22Rv1 (cell line): ENCODE results near the gene SLC7A11.

Source experiments
- H3K27ac ChIP-seq: fragments of 450-650 bp; 2 replicates; pipeline ENCODE4 v1.5.1; 2017
- ZFX ChIP-seq: fragments of 450-650 bp; IDR thresholded peaks from 2 replicates; pipeline ENCODE4 v1.6.1; 2017; ENCODE audit warnings: antibody characterized with exemption, borderline replicate concordance
- TF ChIP-seq, protein P1 (sequence below): fragments of 450-650 bp; IDR thresholded peaks from 2 replicates; pipeline ENCODE4 v1.5.1; 2017; ENCODE audit warnings: mild to moderate bottlenecking

Gene SLC7A11

DNA sequence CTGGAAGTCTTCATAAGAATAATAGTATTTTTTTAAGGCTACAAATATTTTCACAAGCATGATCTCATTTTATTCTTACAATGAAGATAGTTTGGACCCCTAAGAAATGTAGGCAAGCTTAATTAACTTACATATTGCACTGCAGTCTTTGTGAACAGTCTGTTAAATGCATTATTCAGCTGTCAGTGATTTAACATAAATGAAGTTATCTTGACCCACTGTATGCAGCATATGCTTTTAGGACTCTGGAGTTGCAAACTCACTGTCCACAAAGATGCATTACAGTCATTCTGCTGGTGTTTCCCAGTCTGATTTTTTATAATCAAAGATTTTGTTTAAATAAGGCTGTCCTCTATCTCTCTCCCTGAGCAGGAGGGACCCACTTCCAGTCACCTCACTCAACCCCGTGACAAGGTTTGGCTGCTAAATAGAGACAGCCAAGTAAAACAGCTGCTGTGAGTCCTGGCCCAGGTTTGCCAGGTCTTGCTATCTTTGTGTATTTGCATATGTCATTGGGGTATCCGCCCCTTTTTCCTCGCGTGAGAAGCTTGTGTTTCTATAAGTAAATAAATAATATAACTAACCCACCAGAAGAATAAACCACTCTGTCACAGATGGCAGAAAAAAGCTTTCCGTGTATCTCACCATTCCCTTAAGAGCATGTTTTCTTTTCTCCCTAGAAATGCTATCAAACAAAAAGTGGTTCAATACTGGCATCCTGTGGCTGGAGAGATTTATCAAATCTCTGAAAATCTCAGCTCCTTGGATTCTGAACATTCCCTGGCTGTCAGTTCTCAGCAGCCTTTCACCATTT is 67.0 kb downstream of the SLC7A11 start:
- TF ChIP-seq ZFX, result no peak
- TF ChIP-seq, protein P1, sequence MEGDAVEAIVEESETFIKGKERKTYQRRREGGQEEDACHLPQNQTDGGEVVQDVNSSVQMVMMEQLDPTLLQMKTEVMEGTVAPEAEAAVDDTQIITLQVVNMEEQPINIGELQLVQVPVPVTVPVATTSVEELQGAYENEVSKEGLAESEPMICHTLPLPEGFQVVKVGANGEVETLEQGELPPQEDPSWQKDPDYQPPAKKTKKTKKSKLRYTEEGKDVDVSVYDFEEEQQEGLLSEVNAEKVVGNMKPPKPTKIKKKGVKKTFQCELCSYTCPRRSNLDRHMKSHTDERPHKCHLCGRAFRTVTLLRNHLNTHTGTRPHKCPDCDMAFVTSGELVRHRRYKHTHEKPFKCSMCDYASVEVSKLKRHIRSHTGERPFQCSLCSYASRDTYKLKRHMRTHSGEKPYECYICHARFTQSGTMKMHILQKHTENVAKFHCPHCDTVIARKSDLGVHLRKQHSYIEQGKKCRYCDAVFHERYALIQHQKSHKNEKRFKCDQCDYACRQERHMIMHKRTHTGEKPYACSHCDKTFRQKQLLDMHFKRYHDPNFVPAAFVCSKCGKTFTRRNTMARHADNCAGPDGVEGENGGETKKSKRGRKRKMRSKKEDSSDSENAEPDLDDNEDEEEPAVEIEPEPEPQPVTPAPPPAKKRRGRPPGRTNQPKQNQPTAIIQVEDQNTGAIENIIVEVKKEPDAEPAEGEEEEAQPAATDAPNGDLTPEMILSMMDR, result no peak
- no peak overlapping the region for H3K27ac ChIP-seq

DNA sequence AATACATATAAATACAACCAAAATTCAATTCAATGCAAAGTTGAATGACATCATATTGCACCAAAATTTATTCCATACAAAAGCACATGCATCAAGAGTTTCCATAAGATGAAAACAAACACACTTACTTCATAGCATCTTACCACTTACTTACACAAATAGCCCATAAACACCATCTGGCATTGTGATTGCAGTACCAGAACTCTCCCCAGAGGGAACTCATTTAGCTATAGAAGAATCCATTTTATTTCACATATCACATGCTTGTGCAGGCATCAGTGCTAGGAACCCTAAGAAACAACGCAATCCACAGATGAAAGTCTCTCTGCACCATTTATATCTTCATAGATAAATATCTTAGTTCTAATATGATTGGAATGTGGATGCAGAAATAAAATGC is 77.9 kb downstream of the SLC7A11 start:
- no peak for TF ChIP-seq ZFX
- TF ChIP-seq, protein P1, result no peak
- H3K27ac ChIP-seq, result no peak overlapping the region

DNA sequence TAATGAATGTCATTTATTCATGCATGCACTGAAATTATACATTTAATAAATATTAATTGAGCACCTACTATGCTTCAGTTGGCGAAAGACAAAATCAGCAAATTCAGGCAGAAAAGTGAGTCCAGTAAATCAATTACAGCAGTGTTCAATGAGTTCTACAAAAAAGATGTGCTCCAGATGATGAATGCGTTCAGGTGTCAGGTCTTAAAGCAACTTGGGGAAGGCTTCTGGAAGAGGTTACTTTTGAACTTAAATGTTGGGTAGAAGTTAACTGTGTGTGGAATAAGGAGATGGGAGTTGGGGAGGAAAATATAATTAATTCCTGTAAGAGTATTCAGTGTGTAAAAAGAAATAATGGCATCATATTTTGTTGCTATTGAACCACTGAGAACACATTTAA is 79.0 kb downstream of the SLC7A11 start:
- no peak overlapping the region for H3K27ac ChIP-seq
- TF ChIP-seq, protein P1, result no peak
- TF ChIP-seq ZFX, result no peak

DNA sequence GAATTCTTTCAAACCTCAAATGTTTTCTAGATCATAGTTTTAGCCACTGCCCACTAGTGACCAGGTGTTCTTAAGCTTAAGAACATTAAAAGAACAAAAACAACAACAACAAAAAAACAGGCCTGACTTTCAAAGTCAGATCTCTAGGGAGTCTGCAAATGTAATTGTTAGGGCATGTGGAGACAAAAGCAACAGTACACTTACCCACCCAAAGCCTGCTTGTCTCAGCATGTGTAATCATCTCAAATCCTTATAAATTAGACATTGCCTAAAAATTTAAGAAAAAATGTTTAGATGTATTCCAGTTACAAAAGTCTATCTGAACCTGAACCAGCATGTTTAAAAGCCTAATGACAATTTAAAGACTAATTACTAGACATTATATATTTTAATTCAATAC is 79.9 kb downstream of the SLC7A11 start:
- TF ChIP-seq, protein P1, result no peak
- TF ChIP-seq ZFX, result no peak

DNA sequence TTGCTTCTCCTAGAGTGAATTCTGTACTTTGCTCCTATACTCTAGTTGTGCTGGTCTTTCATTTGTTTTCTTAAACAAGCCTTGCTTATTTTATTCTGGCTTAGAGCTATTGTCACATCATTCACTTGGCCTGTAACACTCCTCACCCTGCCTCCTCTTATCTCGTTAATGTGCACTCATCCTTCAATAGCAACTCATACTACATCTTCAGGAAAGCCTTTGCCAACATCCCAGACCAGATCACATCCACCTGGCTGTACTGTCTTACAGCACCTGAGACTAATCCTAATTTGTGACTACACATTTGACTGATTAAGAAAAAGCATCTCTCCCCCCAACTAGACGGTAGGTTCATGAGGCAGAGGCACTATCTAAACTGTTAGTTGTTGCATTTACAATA is 80.8 kb downstream of the SLC7A11 start:
- H3K27ac ChIP-seq, result no peak overlapping the region
- TF ChIP-seq, protein P1, result no peak
- no peak for TF ChIP-seq ZFX

More for the DNA sequence above, 79.9 kb downstream of the SLC7A11 start:
- no peak overlapping the region for H3K27ac ChIP-seq

DNA sequence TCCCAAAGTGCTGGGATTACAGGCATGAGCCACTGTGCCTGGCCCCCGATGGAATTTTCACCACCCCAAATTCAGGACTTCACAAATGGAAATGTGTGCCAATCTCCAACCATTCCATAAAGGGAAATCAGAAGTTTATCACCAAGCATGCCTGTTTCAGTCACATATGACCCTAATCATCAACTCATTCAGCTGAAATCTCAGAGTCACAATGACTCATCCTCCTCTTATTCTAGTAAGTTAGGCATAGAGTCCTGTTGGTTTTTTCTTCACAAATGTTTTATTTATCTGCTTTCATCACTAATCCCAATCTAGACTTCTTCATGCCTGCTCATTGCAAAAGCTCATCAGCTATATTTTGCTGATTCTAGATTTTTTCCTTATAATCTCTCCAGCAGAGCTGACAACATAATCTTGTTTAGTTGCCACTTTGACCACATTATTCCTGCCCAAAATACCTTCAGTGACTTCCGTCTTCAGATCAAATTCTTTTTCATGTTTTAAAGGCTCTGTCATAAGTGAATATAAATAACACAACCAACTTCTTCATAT is 83.3 kb downstream of the SLC7A11 start:
- no peak overlapping the region for H3K27ac ChIP-seq

More for the DNA sequence above, 83.3 kb downstream of the SLC7A11 start:
- no peak for TF ChIP-seq ZFX
- TF ChIP-seq, protein P1, result no peak
